Activated T-helper 17 cell treated with anti-CD3 and anti-CD28 coated beads, Interleukin-2, amount 50 U/mL, for 72 hours (primary cell): Measurements from ENCODE around the gene LUZP2. TPM values are rescaled to one million over a fixed set of nuclear protein-coding genes. Genes with fewer than 3 reads are reported as not detected.

Experiments
- ATAC-seq: fragments of 150-1000 bp; cut with Tn5 transposase; replicated peaks from 2 replicates; pipeline ENCODE4 v1.10.0; 2021; ENCODE audit warnings: mild to moderate bottlenecking, moderate library complexity
- H3K27ac Mint-ChIP-seq: one replicate; pipeline ENCODE4 v1.8.0; 2022; ENCODE audit warnings: mixed read lengths
- H3K27me3 Mint-ChIP-seq: one replicate; pipeline ENCODE4 v1.8.0; 2022; ENCODE audit warnings: mixed read lengths
- H3K36me3 Mint-ChIP-seq: one replicate; pipeline ENCODE4 v1.8.0; 2022; ENCODE audit warnings: low read depth, mild to moderate bottlenecking, mixed read lengths
- H3K4me1 Mint-ChIP-seq: one replicate; pipeline ENCODE4 v1.8.0; 2022; ENCODE audit warnings: mixed read lengths
- H3K4me3 Mint-ChIP-seq: one replicate; pipeline ENCODE4 v1.8.0; 2022; ENCODE audit warnings: mild to moderate bottlenecking, mixed read lengths
- H3K9me3 Mint-ChIP-seq: one replicate; pipeline ENCODE4 v1.8.0; 2022; ENCODE audit warnings: mixed read lengths
- total RNA-seq, 2 donors: library from RNA; stranded (reverse); gene quantifications; one replicate each; pipeline ENCODE4 v1.2.3, GENCODE V29; 2022

LUZP2 gene
- total RNA-seq, 2 donors from 2014 or later, result not detected

GRCh38 chr11:24634606-24635160, 137.8 kb downstream of the LUZP2 start:
- no peaks in the 10 kb centered on the region for H3K27me3 Mint-ChIP-seq
- H3K9me3 Mint-ChIP-seq, result peaks cover 18% of the 10 kb centered on the region
- H3K4me1 Mint-ChIP-seq, result no peaks in the 10 kb centered on the region
- no peak overlapping the region for H3K4me3 Mint-ChIP-seq
- ATAC-seq, result no peak
- H3K36me3 Mint-ChIP-seq, result no peaks in the 10 kb centered on the region
- H3K27ac Mint-ChIP-seq, result no peak overlapping the region

GRCh38 chr11:24635588-24636290, 138.9 kb downstream of the LUZP2 start:
- Mint-ChIP-seq H3K9me3 (peaks cover 20% of the 10 kb centered on the region), H3K4me1 (no peaks in the 10 kb centered on the region), H3K27ac (no peak overlapping the region), H3K36me3 (no peaks in the 10 kb centered on the region), H3K27me3 (no peaks in the 10 kb centered on the region), H3K4me3 (no peak overlapping the region)
- no peak for ATAC-seq

- Mint-ChIP-seq H3K9me3 (peaks cover 18% of the 10 kb centered on the region), H3K4me3 (no peak overlapping the region), H3K27ac (no peak overlapping the region), H3K36me3 (no peaks in the 10 kb centered on the region), H3K27me3 (no peaks in the 10 kb centered on the region), H3K4me1 (no peaks in the 10 kb centered on the region)
- ATAC-seq, result no peak
Observed at GRCh38 chr11:24636291-24636629, 139.4 kb downstream of the LUZP2 start.

- ATAC-seq, result no peak
- Mint-ChIP-seq H3K27ac (no peak overlapping the region), H3K4me1 (no peaks in the 10 kb centered on the region), H3K27me3 (no peaks in the 10 kb centered on the region), H3K4me3 (no peak overlapping the region), H3K9me3 (peaks cover 14% of the 10 kb centered on the region), H3K36me3 (no peaks in the 10 kb centered on the region)
Observed at GRCh38 chr11:24637520-24637919, 140.7 kb downstream of the LUZP2 start.

GRCh38 chr11:24642648-24643047, 145.8 kb downstream of the LUZP2 start:
- ATAC-seq, result no peak
- no peak overlapping the region for H3K4me3 Mint-ChIP-seq
- no peaks in the 10 kb centered on the region for H3K36me3 Mint-ChIP-seq
- no peaks in the 10 kb centered on the region for H3K4me1 Mint-ChIP-seq
- no peaks in the 10 kb centered on the region for H3K27me3 Mint-ChIP-seq
- no peak overlapping the region for H3K27ac Mint-ChIP-seq
- H3K9me3 Mint-ChIP-seq, result peaks cover 25% of the 10 kb centered on the region

- no peak overlapping the region for H3K27ac Mint-ChIP-seq
- ATAC-seq, result no peak
- no peaks in the 10 kb centered on the region for H3K4me1 Mint-ChIP-seq
- no peaks in the 10 kb centered on the region for H3K27me3 Mint-ChIP-seq
- peaks cover 24% of the 10 kb centered on the region for H3K9me3 Mint-ChIP-seq
- no peaks in the 10 kb centered on the region for H3K36me3 Mint-ChIP-seq
- no peak overlapping the region for H3K4me3 Mint-ChIP-seq
Observed at GRCh38 chr11:24645563-24645962, 148.7 kb downstream of the LUZP2 start.

GRCh38 chr11:24651873-24652272, 155.0 kb downstream of the LUZP2 start:
- no peak overlapping the region for H3K4me3 Mint-ChIP-seq
- ATAC-seq, result no peak
- no peaks in the 10 kb centered on the region for H3K27me3 Mint-ChIP-seq
- no peak overlapping the region for H3K27ac Mint-ChIP-seq
- H3K4me1 Mint-ChIP-seq, result no peaks in the 10 kb centered on the region
- H3K36me3 Mint-ChIP-seq, result no peaks in the 10 kb centered on the region
- peaks cover 20% of the 10 kb centered on the region for H3K9me3 Mint-ChIP-seq

- H3K9me3 Mint-ChIP-seq, result peaks cover 17% of the 10 kb centered on the region
- no peak overlapping the region for H3K27ac Mint-ChIP-seq
- ATAC-seq, result no peak
- H3K4me3 Mint-ChIP-seq, result no peak overlapping the region
- no peaks in the 10 kb centered on the region for H3K4me1 Mint-ChIP-seq
- no peaks in the 10 kb centered on the region for H3K27me3 Mint-ChIP-seq
- no peaks in the 10 kb centered on the region for H3K36me3 Mint-ChIP-seq
Observed at GRCh38 chr11:24653901-24654300, 157.0 kb downstream of the LUZP2 start.

GRCh38 chr11:24661331-24661730, 164.5 kb downstream of the LUZP2 start:
- Mint-ChIP-seq H3K9me3 (peaks cover 17% of the 10 kb centered on the region), H3K4me1 (no peaks in the 10 kb centered on the region), H3K27me3 (no peaks in the 10 kb centered on the region), H3K4me3 (no peak overlapping the region), H3K27ac (no peak overlapping the region), H3K36me3 (no peaks in the 10 kb centered on the region)
- ATAC-seq, result no peak

- Mint-ChIP-seq H3K27me3 (no peaks in the 10 kb centered on the region), H3K4me3 (no peak overlapping the region), H3K9me3 (peaks cover 12% of the 10 kb centered on the region), H3K27ac (no peak overlapping the region), H3K36me3 (no peaks in the 10 kb centered on the region), H3K4me1 (no peaks in the 10 kb centered on the region)
- no peak for ATAC-seq
Observed at GRCh38 chr11:24664399-24664798, 167.5 kb downstream of the LUZP2 start.

GRCh38 chr11:24667353-24667968, 170.6 kb downstream of the LUZP2 start:
- Mint-ChIP-seq H3K36me3 (no peaks in the 10 kb centered on the region), H3K27me3 (no peaks in the 10 kb centered on the region), H3K9me3 (peaks cover 9% of the 10 kb centered on the region), H3K27ac (no peak overlapping the region), H3K4me3 (no peak overlapping the region), H3K4me1 (no peaks in the 10 kb centered on the region)
- no peak for ATAC-seq

- no peak for ATAC-seq
- H3K9me3 Mint-ChIP-seq, result peaks cover 16% of the 10 kb centered on the region
- H3K27ac Mint-ChIP-seq, result no peak overlapping the region
- H3K27me3 Mint-ChIP-seq, result no peaks in the 10 kb centered on the region
- H3K36me3 Mint-ChIP-seq, result no peaks in the 10 kb centered on the region
- no peaks in the 10 kb centered on the region for H3K4me1 Mint-ChIP-seq
- H3K4me3 Mint-ChIP-seq, result no peak overlapping the region
Observed at GRCh38 chr11:24678703-24679348, 182.0 kb downstream of the LUZP2 start.

- Mint-ChIP-seq H3K36me3 (no peaks in the 10 kb centered on the region), H3K4me3 (no peak overlapping the region), H3K4me1 (no peaks in the 10 kb centered on the region), H3K9me3 (peaks cover 24% of the 10 kb centered on the region), H3K27ac (no peak overlapping the region), H3K27me3 (no peaks in the 10 kb centered on the region)
- ATAC-seq, result no peak
Observed at GRCh38 chr11:24679821-24680351, 183.0 kb downstream of the LUZP2 start.

- Mint-ChIP-seq H3K27ac (no peak overlapping the region), H3K27me3 (no peaks in the 10 kb centered on the region), H3K9me3 (peaks cover 29% of the 10 kb centered on the region), H3K4me3 (no peak overlapping the region), H3K36me3 (no peaks in the 10 kb centered on the region), H3K4me1 (no peaks in the 10 kb centered on the region)
- no peak for ATAC-seq
Observed at GRCh38 chr11:24683583-24683982, 186.7 kb downstream of the LUZP2 start.

GRCh38 chr11:24685821-24686220, 189.0 kb downstream of the LUZP2 start:
- Mint-ChIP-seq H3K4me3 (no peak overlapping the region), H3K27me3 (no peaks in the 10 kb centered on the region), H3K27ac (no peak overlapping the region), H3K9me3 (peaks cover 26% of the 10 kb centered on the region), H3K36me3 (no peaks in the 10 kb centered on the region), H3K4me1 (no peaks in the 10 kb centered on the region)
- no peak for ATAC-seq
